Embryonic facial prominence (tissue), 1 donor: ENCODE data around the gene ISX.
"Not testable (repeated sequence)": the region's sequence is repeated elsewhere in the genome, so short reads cannot be mapped to it uniquely, and the experiment has no call there.

ENCODE experiments used
- DNase-seq: peaks from one replicate; pipeline ENCODE4 v3.0.0-alpha.2; 2016; ENCODE audit errors: extremely low spot score

The ISX gene

DNA sequence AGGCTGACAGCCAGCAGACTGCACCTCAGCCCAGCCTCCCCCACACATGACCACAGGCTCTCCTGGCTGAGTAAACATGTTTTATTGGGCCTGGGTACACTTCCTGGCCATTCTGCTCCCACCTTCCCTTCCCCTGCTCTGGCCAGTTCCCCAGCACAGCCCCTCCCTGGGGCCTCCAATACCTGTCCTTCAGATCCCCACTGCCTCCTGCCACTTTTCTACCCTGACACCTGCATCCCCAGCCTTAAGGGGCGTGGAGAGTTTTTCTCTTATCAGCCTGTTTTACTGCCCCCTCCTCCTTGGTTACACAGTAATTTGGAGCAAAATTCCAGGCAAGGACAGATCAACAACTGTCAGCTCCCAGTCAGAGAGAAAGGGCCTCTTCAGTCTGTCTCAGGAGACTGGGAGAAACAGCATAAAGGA, at the start of gene ISX:
Gene ISX (plus strand): TSS at position 363 of the 423 bp plus-strand sequence. CDS start 930 bp downstream, outside the sequence.
- no peak for DNase-seq

DNA sequence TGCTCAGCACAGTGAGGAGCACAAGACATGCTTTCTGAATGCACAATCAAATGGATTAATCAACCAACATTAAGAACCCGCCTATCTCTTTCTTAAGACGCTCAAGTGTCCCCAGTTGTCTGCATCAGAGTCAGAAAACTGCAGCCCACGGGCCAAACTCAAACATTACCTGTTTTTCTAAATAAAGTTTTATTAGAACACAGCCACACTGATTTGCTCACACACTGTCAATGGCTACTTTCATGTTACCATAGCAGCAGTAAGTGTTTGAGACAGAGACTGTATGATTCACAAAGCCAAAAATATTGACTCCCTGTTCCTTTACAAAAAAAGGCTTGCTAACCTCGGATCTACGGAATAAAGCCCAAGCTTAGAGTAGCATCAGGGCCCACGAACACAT, 49.0 kb upstream of the ISX start:
- no peak for DNase-seq

DNA sequence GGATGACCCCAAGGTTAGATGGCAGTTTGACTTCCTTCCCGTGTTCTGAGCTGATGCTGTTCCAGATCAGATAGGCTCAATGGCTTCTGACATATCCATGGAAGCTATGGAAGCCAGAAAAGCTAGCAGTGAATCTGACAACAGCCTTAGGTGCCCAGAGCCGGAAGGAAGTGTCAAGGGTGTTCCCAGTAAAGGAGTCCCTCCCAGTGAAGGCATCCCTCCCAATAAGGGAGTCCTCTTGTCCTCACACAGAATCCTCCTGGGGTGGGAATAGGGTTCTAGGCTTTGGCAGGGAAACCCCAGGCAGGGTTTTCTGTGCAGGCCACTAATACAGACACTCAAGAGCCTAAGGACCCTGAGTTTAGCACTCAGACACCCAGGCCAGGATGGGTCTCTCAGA, 47.0 kb upstream of the ISX start:
- no peak for DNase-seq

DNA sequence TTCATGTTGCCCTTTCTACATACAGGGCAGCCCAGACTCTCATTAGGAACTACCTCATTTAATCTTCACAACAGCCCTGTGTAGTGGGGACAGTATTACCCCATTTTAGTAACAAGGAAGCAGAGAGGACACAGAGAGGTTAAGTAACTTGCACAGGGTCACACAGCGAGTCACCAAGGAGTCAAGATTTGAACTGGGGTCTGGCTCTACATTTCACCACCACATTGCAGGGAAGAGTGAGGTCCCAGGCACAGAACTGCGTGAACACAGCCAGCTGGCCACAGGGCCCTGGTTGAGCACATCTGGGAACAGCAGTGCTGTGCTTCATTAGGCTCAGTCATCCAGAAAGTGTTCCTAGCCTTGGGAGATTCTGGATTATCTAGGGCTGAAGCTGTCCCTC, 45.4 kb upstream of the ISX start:
- DNase-seq: no peak

DNA sequence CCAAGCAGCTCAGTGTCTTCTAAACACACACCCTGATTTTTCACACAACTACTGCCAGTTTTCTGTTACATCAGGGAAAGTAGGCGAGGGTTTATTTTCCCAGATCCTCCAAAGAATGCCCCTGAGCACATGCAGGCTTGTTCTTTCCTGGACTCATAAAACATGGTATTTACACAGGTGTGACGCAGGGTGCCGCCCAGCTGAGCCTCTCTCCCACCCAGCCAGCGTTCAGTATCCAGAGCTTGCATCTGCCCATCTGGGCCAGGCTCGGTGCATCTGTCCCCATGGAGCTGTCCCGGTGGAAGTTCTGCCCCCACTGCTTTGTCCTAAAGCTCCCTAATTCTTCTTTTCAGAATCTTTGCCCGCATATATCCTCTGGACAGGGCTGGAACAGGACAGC, 44.8 kb upstream of the ISX start:
- no peak for DNase-seq

DNA sequence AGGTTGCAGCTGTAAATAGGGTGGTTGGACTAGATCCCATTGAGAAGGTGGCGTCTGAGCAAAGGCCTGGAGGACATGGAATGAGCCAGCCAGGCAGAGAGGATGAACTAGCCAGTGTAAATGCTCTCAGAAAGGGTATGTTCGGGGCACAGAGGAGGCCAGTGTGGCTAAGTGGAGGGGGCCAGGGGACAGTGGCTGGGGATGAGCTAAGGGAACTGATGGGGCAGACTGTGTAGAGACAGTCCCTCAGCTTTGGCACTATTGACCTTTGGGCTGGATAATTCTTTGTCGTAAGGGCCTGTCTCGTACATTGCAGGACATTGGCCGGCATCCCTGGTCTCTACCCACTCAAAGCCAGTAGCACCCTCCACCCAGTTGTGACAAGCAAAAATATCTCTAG, 43.7 kb upstream of the ISX start:
- no peak for DNase-seq

DNA sequence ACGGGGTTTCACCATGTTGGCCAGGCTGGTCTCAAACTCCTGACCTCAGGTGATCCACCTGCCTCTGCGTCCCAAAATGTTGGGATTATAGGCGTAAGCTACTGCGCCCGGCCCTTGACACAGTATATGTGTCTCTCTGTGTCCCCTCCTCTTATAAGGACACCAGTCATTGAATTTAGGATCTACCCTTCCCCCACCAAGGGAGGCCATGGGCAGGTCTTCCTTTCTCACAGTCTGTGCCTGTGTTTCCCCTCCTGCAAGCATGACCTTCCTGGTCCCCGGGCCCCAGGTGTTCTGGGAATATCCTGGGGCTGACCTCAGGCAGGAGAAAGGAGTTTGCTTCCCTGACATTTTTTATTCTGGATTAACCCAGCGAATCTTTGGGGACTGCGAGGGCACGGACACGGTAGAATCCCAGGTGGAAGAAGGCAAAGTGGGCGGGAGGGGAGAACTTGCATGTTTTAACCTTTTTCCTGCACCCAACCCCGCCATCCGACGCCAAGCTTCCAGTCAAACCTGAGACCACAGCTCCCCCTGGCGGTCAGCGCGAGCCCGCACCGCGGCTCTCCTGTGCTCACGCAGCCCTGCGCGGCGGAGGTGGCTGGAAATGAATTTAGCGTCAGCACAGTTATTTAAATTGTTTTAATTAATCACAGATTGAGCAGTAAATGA, 42.1 kb upstream of the ISX start:
- DNase-seq: no peak

DNA sequence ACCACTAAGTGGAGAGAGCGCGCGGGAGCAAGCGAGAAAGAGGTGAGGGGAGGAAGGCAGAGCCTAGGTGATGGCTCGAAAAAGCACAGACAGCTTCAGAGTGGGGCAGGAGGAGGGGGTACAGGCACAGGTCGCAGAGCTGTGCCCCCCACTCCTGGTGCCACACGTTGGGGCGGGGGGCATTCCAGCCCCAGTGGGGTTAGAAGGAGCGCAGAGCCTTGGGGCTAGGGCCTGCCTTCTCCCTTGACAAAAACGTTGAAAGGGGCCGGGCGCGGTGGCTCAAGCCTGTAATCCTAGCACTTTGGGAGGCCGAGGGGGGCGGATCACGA, 41.6 kb upstream of the ISX start:
- no peak for DNase-seq

DNA sequence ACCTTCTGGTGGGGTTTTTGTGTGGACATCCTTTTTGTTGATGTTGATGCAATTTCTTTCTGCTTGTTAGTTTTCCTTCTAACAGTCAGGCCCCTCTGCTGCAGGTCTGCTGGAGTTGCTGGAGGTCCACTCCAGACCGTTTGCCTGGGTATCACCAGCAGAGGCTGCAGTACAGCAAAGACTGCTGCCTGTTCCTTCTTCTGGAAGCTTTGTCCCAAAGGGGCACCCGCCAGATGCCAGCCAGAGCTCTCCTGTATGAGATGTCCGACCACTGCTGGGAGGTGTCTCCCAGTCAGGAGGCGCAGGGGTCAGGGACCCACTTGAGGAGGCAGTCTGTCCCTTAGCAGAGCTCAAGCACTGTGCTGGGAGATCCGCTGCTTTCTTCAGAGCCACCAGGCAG, 35.8 kb upstream of the ISX start:
- DNase-seq: not testable (repeated sequence)

DNA sequence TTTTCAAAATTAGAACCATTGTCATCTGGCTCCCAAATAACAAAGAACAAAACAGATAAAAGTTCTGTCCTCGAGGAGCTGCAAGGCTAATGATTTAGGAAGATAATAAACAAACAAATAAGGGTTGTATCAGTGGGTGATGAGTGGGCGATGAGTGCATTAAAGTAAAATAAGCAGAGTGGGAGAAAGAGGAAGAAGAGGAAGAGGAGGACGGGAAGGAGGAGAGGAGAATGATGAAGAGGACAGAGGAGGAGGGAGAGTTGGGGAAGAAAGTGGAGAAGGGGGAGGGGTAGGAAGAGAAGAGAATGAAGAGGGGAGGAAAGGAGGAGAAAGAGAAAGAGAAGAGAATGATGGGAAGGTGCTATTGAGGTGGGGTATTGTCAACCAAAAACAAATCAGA, 33.4 kb upstream of the ISX start:
- no peak for DNase-seq

DNA sequence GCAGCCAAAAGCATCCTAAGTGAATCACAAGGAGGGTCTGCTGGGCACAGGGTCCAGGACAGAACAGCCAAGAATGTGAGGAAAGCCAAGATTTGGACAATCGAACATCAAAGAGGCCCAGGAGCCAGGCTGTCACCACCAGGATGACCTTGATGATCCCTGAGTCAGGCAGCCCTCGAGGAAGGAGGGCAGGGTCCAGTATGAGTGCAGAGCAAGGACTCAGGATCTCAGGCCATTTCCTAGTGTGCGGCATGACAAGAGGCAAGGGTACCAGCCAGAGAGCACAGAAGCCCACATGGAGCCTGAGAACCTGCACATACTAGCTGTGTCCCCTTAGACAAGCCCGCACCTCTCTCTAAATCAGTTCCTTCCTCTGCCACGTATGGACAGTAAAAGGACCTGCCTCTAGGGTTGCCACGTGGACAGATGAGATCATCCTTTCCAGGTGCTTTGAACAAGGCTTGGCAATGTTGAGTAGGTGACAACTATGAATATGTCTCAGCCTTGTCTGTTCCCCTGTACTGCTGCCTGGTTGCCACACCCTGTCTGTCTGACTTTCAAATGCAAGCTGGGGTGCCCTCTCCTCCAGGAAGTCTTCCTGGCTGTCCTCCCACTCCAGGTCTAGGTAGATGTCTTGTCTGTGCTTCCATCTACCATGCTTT, 32.2 kb upstream of the ISX start:
- no peak for DNase-seq

DNA sequence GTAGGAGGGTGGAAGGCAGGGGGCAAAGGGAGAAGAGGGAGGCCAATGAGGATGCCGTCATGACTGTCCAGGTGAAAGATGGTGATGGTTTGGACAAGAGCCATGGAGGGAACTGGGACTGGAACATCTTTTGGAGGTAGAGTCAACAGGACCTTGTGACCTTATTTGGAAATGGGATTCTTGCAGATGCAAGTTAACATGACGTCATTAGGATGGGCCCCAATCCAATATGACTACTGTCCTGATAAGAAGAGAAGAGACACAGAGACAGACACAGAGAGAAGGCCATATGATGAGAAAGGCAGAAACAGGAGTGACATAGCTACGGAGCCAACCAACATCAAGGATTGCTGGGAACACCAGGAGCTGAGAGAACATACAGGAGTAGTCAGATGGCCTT, 31.0 kb upstream of the ISX start:
- no peak for DNase-seq

DNA sequence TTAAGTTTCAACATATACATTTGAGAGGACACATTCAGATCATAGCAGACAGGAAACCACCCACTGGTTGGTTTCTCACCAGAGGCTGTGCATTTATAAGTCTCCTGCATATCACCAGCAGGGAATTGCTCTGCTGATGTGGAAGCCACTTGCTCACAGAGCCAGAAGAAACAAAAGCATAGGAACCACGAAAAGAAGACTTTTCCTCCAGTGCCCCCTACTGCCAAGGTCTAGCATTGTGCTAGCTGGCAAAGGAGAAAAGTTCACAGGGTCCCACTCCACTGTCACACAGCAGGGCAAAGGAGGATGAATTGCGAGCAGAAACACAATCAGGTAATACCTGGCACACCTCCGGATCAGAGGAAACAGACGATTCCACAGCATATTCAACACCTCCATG, 28.9 kb upstream of the ISX start:
- no peak for DNase-seq

DNA sequence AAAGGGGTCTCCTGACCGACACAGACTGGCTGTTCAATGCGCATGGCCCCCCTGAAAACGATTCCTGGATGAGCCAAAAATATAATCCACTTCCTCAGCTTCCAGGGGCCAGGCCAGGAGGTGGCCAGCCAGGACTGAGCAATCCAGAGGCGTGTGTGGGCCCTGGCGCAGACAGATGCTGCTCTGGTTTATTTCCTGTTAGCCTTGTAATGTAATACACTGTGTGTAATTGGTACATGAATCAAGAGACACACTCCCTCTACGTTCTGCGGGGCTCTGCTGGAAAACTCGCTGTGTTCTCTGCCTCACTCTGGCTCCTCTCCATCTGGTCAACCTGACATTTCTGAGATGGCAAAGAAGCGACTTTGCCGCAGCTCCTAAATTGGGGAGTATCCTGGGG, 26.3 kb upstream of the ISX start:
- no peak for DNase-seq

DNA sequence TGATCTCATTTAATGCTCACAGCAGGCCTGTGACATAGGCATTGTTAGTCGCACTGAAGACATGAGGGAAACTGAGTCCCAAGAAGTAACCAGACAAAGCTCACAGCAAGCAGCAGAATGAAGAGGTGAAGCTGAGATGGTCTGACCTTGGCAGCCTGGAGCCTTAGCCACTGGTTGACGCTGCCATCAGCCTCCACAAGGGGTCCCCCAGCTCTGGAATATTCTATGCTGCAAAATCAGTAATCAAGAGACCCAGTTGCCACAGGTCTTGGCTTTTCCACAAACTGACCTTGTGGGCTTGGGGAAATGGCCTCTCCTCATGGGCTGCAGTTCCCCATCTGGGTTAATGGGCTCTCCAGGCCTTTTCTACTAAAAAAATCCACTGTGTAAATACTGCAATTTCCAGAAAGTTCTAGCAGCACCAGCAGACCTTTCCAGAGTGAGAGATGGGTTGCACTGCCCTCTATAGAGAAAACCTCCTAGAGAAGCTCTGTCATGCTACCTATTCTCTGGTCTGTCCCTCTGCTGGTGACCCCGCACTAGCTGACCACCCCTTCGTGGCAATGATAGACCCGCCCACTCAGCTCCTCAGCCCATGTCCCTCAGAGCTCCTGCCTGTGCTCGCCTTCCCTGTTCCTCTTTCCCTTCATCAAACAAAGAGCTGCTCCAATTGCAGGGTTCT, 22.6 kb upstream of the ISX start:
- no peak for DNase-seq

DNA sequence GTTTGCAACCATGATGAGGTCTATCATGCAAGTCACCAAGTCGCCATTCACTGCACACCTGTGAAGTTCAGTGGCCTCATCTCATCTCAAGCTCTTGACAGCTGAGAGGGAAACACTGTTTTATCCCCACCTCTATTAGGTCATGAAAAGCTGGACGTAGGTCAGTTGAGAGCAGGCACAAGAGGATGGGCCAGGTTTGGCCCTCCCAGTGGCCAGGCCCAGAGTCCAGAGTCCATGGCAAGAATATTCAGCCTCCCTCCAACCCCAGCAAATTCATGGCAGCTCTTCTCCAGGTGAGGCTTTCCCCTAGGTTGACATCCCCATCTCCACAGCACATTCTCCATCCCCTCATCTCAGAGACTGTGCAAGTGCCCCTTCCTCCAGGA, 22.0 kb upstream of the ISX start:
- DNase-seq: no peak

DNA sequence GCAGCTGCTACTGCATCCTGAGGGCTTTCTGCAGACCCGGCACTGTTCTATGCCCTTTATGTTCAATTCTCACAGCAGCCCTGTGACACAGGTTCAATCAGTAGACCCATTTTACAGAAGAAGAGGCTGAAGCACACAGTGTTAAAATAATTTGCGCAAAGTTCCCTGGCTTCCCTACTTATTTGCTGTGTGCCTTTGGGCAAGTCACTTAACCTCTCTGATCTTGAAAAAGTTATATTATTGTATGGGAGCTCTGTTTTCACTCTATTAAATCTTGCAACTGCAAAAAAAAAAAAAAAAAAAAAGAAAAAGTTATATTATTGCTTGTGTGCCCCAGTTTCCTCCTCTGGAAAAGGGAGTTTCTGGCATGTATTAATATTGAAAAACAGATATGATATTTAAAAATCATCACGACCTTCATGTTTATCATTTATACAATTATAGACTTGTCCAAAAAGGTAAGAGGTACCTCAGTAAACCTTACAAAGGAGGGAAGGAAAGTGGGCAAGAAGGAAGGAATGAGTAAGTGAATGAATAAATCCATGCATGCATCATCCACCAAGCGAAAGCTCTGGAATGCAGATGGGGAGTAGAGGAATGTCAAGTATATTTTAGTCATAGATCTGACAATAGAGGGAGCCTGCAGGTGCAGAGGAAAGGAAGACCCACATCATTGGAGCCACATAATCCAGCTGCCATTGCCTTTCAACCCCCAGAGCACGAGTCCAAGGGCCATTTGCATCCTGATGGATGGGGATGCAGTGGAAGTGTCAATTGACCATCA, 21.2 kb upstream of the ISX start:
- no peak for DNase-seq

DNA sequence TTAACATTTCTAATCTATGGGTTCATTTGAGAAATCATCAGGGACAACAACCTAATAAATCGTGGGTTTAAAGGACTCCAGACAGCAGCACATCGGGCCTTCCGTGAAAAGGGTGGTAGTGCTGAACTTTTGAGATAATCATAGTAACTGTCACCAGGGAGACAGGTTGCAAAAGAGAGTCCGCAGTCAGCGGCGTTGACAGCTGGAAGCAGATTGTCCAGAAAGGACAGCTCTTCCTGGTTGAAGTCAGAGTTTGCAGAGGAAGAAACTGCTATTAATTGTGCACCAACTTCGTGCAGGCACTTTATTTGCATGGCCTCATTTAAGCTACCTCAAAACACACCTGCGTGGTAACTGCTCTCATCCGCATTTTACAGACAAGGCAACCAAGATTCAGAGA, 20.5 kb upstream of the ISX start:
- DNase-seq: no peak

DNA sequence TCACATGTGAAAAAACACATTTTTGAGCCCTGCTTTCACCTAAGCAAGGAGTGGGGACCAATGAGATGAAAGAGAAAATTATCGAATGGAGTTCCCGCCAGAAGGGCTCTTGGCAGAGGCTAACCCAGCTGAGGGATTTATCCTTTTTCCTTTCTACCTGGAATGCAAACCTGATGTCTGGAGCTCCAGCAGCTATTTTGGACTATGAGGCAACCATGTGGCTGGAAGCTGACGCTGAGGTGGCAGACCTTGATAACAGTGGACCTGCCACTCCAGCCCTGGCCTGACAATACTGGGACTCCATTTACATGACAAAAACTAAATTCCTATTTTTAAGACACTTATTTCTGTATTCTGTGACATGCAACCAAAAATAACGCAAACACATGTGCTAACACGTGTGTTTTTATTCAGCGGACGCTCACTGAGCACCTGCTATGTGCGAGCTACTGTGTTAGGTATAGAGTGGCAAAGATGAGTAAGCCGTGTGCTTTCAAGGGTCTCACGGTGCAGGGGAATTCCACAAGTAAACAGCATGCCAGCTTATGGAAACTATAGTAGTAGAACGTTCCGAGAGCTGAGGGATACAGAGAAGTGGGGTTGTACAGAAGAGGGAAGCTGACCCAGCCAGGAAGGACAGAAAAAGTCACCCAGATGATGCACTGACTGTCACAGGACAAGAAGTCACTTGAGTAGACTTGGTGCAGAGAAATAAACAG, 19.1 kb upstream of the ISX start:
- no peak for DNase-seq

DNA sequence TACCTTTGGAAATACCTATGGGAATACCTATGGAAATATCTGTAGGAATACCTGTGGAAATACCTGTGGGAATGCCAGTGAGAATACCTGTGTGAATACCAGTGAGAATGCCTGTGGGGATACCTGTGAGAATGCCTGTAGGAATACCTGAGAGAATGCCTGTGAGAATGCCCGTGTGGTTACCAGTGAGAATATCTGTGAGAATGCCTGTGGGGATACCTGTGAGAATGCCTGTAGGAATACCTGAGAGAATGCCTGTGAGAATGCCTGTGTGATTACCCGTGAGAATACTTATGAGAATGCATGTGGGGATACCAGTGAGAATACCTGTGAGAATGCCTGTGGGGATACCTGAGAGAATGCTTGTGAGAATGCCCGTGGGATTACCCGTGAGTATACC, 15.9 kb upstream of the ISX start:
- not testable (repeated sequence) for DNase-seq

DNA sequence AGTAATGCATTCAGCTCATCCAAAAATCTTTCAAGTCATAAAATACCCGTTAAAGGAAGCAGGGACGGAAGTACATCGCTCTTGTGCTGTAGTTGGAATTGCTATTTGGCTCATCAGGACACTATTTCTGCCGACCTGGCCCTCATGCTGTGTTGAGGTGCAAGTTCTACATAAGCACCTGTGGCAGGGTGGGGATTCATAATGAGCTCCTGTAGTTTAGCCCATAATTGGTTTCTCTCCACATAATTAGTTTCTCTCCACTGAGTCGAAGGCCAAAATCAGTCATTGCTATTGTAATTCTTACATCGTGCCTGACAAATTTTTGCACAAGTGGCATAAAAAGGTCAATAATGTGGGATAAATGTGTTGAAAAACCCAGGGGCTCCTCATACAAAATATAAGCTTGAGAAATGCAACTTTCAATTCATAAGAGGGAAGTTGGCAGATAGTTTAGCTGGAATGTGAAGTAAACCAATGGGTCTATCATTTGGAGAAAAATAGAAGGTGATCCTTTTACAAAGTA, 14.9 kb upstream of the ISX start:
- no peak for DNase-seq

DNA sequence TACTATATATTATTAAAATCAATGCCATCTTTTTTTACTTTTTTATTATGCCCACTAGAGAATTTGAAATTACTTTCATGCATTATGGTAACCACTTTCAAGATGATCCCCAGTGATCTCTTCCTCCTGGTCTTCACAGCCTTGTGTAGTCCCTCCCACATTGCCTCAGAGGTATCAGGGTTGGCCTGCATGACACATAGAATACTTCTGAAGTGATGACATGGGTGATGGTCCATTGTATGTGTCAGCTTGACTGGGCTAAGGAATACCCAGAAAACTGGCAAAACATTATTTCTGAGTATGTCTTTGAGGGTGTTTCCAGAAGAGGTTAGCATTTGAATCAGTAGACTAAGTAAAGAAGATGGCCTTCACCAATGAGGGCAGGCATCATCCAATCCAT, 14.2 kb upstream of the ISX start:
- no peak for DNase-seq
